K562 (cell line): ENCODE data around the gene CLDN2. TPM values are rescaled to one million over a fixed set of nuclear protein-coding genes. Genes with fewer than 3 reads are reported as not detected.

Source experiments
- ATAC-seq: fragments of 200-7000 bp; cut with Tn5 transposase; 3 replicates; pipeline ENCODE4 v1.9.1; 2020; ENCODE audit warnings: moderate library complexity
- BruUV-seq: library from RNA; stranded (reverse); fragments of 400-500 nt; replicated peaks from 2 replicates; lab custom pipeline; 2021; lab: Mats Ljungman, UMichigan
- CTCF ChIA-PET: fragments of 300-600 bp; formaldehyde crosslinking; extraction: SDS; loops from one replicate; lab custom pipeline; 2021; ENCODE audit warnings: low intra/inter-chr PET ratio; lab: Yijun Ruan, JAX
- POLR2A ChIA-PET: fragments of 300-600, 350-650 bp; sonication (Branson Sonifier 250); formaldehyde crosslinking; extraction: SDS; loops from one replicate; lab custom pipeline; 2021; ENCODE audit warnings: antibody characterized with exemption, inconsistent platforms; lab: Yijun Ruan, JAX
- DNase-seq, 4 experiments: peaks; one replicate each; pipeline versions ENCODE4 v3.0.0 to v3.0.0-alpha.2; 2011 to 2018; ENCODE audit warnings: low spot score in 3 of 4, mixed read lengths in 3 of 4; ENCODE audit errors: extremely low read depth in 1 of 4
- FAIRE-seq: peaks from 2 replicates; lab custom pipeline; 2011; peaks lifted over from hg19 to GRCh38; lab: Jason Lieb, UNC
- H2AFZ ChIP-seq: 2 replicates; pipeline ENCODE4 v1.6.0; 2011; ENCODE audit warnings: low read depth, low read length, control low read depth, inconsistent platforms
- H3K27ac ChIP-seq: fragments of 200-600 bp; 3 replicates; pipeline ENCODE4 v1.8.0; 2011; ENCODE audit warnings: low read depth, mild to moderate bottlenecking, control low read depth, inconsistent platforms, low read length, moderate library complexity, mixed read lengths; ENCODE audit errors: extremely low read depth
- H3K27me3 ChIP-seq, 2 experiments: fragments of 300-600 bp in 1 of 2; 2 replicates in 1 of 2; 3 replicates in 1 of 2; pipeline versions ENCODE4 v1.6.0 to v1.8.0; 2011; ENCODE audit warnings: inconsistent platforms in 2 of 2, low read length in 2 of 2, mild to moderate bottlenecking in 1 of 2, mixed read lengths in 1 of 2, moderate library complexity in 1 of 2; ENCODE audit not compliant: control insufficient read depth in 2 of 2, insufficient read depth in 2 of 2
- H3K36me3 ChIP-seq: fragments of 300-600 bp; 3 replicates; pipeline ENCODE4 v1.8.0; 2011; ENCODE audit warnings: mild to moderate bottlenecking, low read length, inconsistent platforms; ENCODE audit not compliant: control insufficient read depth, insufficient read depth
- H3K4me1 ChIP-seq, 2 experiments: fragments of 200-600 bp in 1 of 2; replicated peaks in 1 of 2; 2 replicates in 1 of 2; 3 replicates in 1 of 2; pipeline versions ENCODE4 v1.5.1 to v1.8.0; 2011; ENCODE audit warnings: inconsistent platforms in 2 of 2, low read length in 2 of 2, mild to moderate bottlenecking in 1 of 2, mixed read lengths in 1 of 2, moderate library complexity in 1 of 2; ENCODE audit not compliant: control insufficient read depth in 2 of 2, insufficient read depth in 2 of 2
- H3K4me2 ChIP-seq: 2 replicates; pipeline ENCODE4 v1.6.1; 2011; ENCODE audit warnings: low read length, control low read depth, inconsistent platforms, mixed read lengths; ENCODE audit not compliant: insufficient read depth
- H3K4me3 ChIP-seq: fragments of 200-600 bp; sonication (generic), shearing (Covaris generic); 2 replicates; pipeline ENCODE4 v1.5.1; 2016; ENCODE audit warnings: control low read depth, inconsistent platforms
- H3K79me2 ChIP-seq: fragments of 200-600 bp; 3 replicates; pipeline ENCODE4 v1.8.0; 2011; ENCODE audit warnings: low read length, inconsistent platforms; ENCODE audit not compliant: control insufficient read depth, insufficient read depth
- H3K9ac ChIP-seq, 2 experiments: 2 replicates each; pipeline versions ENCODE4 v1.6.0 to v1.6.1; 2011; ENCODE audit warnings: low read depth in 2 of 2, low read length in 2 of 2, control low read depth in 1 of 2, inconsistent platforms in 1 of 2, mild to moderate bottlenecking in 1 of 2, mixed read lengths in 1 of 2; ENCODE audit not compliant: insufficient read depth in 1 of 2
- H3K9me1 ChIP-seq: one replicate; pipeline ENCODE4 v1.6.0; 2011; ENCODE audit warnings: inconsistent platforms, mild to moderate bottlenecking, low read length, moderate library complexity; ENCODE audit not compliant: control insufficient read depth, insufficient read depth
- H3K9me3 ChIP-seq: replicated peaks from 2 replicates; pipeline ENCODE4 v1.5.1; 2011; ENCODE audit warnings: low read depth, low read length, inconsistent platforms; ENCODE audit not compliant: control insufficient read depth, insufficient read depth
- H4K20me1 ChIP-seq: replicated peaks from 2 replicates; pipeline ENCODE4 v1.6.1; 2011; ENCODE audit warnings: low read length, inconsistent platforms, mixed read lengths; ENCODE audit not compliant: control insufficient read depth, insufficient read depth
- KLF10 ChIP-seq: fragments of 250-450 bp; sonication (Bioruptor Pico); IDR thresholded peaks from 2 replicates; pipeline ENCODE4 v1.6.1; 2021; ENCODE audit warnings: matching md5 sums
- MEF2A ChIP-seq: IDR thresholded peaks from 2 replicates; pipeline ENCODE4 v1.6.1; 2011; ENCODE audit warnings: low read depth, mild to moderate bottlenecking, low read length, moderate library complexity; ENCODE audit not compliant: control insufficient read depth
- REST ChIP-seq, 2 experiments: fragments of 450-650 bp; formaldehyde crosslinking in 1 of 2; IDR thresholded peaks; 2 replicates each; pipeline versions ENCODE4 v1.4.0 to v1.6.1; 2014 to 2020; ENCODE audit warnings: mild to moderate bottlenecking in 2 of 2, borderline replicate concordance in 1 of 2, low read depth in 1 of 2
- RHOXF2B ChIP-seq: fragments of 250-450 bp; sonication (Bioruptor Pico); conservative IDR thresholded peaks from 2 replicates; pipeline ENCODE4 v1.5.1; 2021
- SPI1 ChIP-seq: IDR thresholded peaks from 2 replicates; pipeline ENCODE4 v1.6.1; 2011; ENCODE audit warnings: low read depth, low read length, control low read depth, borderline replicate concordance
- ZBTB17 ChIP-seq: fragments of 450-650 bp; formaldehyde crosslinking; IDR thresholded peaks from 2 replicates; pipeline ENCODE4 v1.4.0; 2020; ENCODE audit warnings: mild to moderate bottlenecking
- ZEB2 ChIP-seq: fragments of 450-650 bp; IDR thresholded peaks from 2 replicates; pipeline ENCODE4 v1.6.1; 2016
- ZNF280B ChIP-seq: fragments of 250-450 bp; sonication (Bioruptor Pico); IDR thresholded peaks from 2 replicates; pipeline ENCODE4 v1.5.1; 2021; ENCODE audit warnings: mild to moderate bottlenecking
- ZNF76 ChIP-seq: fragments of 250-450 bp; sonication (Bioruptor Pico); IDR thresholded peaks from 2 replicates; pipeline ENCODE4 v1.4.0; 2020; ENCODE audit warnings: mild to moderate bottlenecking, moderate library complexity, borderline replicate concordance
- WGBS: fragments of 100-300 bp; shearing (Covaris generic); methylation state at CpG from one replicate; pipeline ENCODE4 v1.1.6; 2016; ENCODE audit warnings: low coverage, mixed read lengths; ENCODE audit not compliant: insufficient coverage; ENCODE audit errors: missing lambda C conversion rate; 5-methylcytosine and 5-hydroxymethylcytosine counted together
- in situ Hi-C: fragments of 300-500 bp; cut with MboI; formaldehyde crosslinking; loops from 4 replicates; pipeline ENCODE4 v1.15.0; 2018; ENCODE audit warnings: inconsistent platforms, mixed read lengths
- intact Hi-C: fragments of 100-400 bp; cut with micrococcal nuclease; formaldehyde crosslinking; loops from 2 replicates; pipeline ENCODE4 v1.14.2; 2022
- polyA plus RNA-seq, 8 experiments: library from polyadenylated mRNA; depleted of rRNA in 4 of 8; stranded (reverse) in 5 of 8; unstranded in 3 of 8; fragments of >200 nt; fragmentation: Nextera tagmentation in 2 of 8; fragmentation: Illumina TruSeq in 1 of 8; extraction: Ambion mirVana in 2 of 8; extraction: Trizol in 1 of 8; gene quantifications; 2 replicates each; pipeline versions ENCODE4 v1.2.1 to v1.2.3, GENCODE V29; 2011 to 2014; ENCODE audit warnings: inconsistent platforms in 1 of 8, missing spikeins in 1 of 8
- total RNA-seq, 7 experiments: library from RNA; depleted of rRNA in 6 of 7; stranded (reverse); fragments of >200 nt in 6 of 7; fragmentation: Illumina TruSeq in 2 of 7; extraction: Trizol in 2 of 7; gene quantifications; 2 replicates each; pipeline versions ENCODE4 v1.2.1 to v1.2.3, GENCODE V29; 2011 to 2021; ENCODE audit warnings: low replicate concordance in 1 of 7
- TF ChIP-seq, protein P1 (sequence below): fragments of 450-650 bp; formaldehyde crosslinking; IDR thresholded peaks from 2 replicates; pipeline ENCODE4 v1.4.0; 2020; ENCODE audit warnings: mild to moderate bottlenecking, moderate library complexity

The CLDN2 gene
- total and polyA plus RNA-seq, 9 of the 15 experiments (the other 6 are each of a cell fraction or from before 2014, with no cell fraction given) = not detected

GRCh38 chrX:106899276-106899675 is 20.9 kb upstream of the CLDN2 start:
- Histone ChIP-seq H3K27me3 (no peaks in the 10 kb centered on the region), H3K9ac (no peak overlapping the region), H3K4me3 (no peak overlapping the region), H3K27ac (no peak overlapping the region), H3K9me3 (no peaks in the 10 kb centered on the region), H3K9me1 (no peaks in the 10 kb centered on the region), H2AFZ (no peak overlapping the region), H3K4me1 (no peaks in the 10 kb centered on the region), H3K4me2 (no peak overlapping the region), H4K20me1 (no peaks in the 10 kb centered on the region), H3K36me3 (no peaks in the 10 kb centered on the region), H3K79me2 (no peaks in the 10 kb centered on the region)
- ChIA-PET POLR2A (interaction anchor here (0.7 kb wide), 1 partner anchor 35 kb away, joined by 4 read pairs; no protein-coding TSS in a partner anchor), CTCF (no interaction called here)
- no TSS peak for BruUV-seq
- 0% methylated on average over 1 of the region's 2 CpGs for WGBS
- no peak for FAIRE-seq
- in situ Hi-C loops (loop anchor here (25.0 kb wide), 1 partner anchor 988 kb away; no protein-coding TSS in a partner anchor), intact Hi-C loops (loop anchor here (10.0 kb wide), 3 partner anchors 126 to 876 kb away; partner anchors contain the start of genes NCBP2L and TSC22D3)
- DNase-seq = no peak
- no peak for ATAC-seq
- no peak for TF ChIP-seq MEF2A
- TF ChIP-seq ZNF280B (CRISPR knock-in tag) = no peak
- no peak for TF ChIP-seq KLF10
- no peak for TF ChIP-seq ZBTB17 (CRISPR knock-in tag)
- TF ChIP-seq REST (IDR thresholded peaks at IDR 0.05; ENCODE audit: borderline replicate concordance) = no peak
- no peak for TF ChIP-seq REST (CRISPR knock-in tag; IDR thresholded peaks at IDR 0.05; ENCODE audit: low read depth)
- TF ChIP-seq, protein P1, sequence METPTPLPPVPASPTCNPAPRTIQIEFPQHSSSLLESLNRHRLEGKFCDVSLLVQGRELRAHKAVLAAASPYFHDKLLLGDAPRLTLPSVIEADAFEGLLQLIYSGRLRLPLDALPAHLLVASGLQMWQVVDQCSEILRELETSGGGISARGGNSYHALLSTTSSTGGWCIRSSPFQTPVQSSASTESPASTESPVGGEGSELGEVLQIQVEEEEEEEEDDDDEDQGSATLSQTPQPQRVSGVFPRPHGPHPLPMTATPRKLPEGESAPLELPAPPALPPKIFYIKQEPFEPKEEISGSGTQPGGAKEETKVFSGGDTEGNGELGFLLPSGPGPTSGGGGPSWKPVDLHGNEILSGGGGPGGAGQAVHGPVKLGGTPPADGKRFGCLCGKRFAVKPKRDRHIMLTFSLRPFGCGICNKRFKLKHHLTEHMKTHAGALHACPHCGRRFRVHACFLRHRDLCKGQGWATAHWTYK = no peak
- no peak for TF ChIP-seq ZEB2
- no peak for TF ChIP-seq RHOXF2B
- TF ChIP-seq ZNF76 = no peak
- TF ChIP-seq SPI1 = no peak
